Measurements from ENCODE around the gene IFT81.
"Not testable (repeated sequence)": the region's sequence is repeated elsewhere in the genome, so short reads cannot be mapped to it uniquely, and the experiment has no call there.

The IFT81 gene

GRCh38 chr12:110117210-110117609, 6.9 kb upstream of the IFT81 start:
- not testable (repeated sequence) for H3K27me3 ChIP-seq (ENCODE audit: control insufficient read depth in 2 of 2, insufficient read depth in 2 of 2, low read length in 2 of 2); H3K9me3 ChIP-seq (ENCODE audit: control insufficient read depth in 2 of 2, low read length in 2 of 2); H3K4me3 ChIP-seq (ENCODE audit: low read length in 2 of 2); H3K4me1 ChIP-seq (ENCODE audit: control insufficient read depth in 2 of 2, insufficient read depth in 2 of 2, low read length in 2 of 2); H3K27ac ChIP-seq (ENCODE audit: low read depth in 2 of 2, low read length in 2 of 2); H3K36me3 ChIP-seq (ENCODE audit: control insufficient read depth in 2 of 2, insufficient read depth in 2 of 2, low read length in 2 of 2); H3K9ac ChIP-seq (ENCODE audit: low read depth in 1 of 2, low read length in 2 of 2)

GRCh38 chr12:110117956-110118685, 6.0 kb upstream of the IFT81 start:
- Histone ChIP-seq H3K4me3 (ENCODE audit: low read length in 2 of 2) (no peak overlapping the region), H3K9ac (ENCODE audit: low read depth in 1 of 2, low read length in 2 of 2) (no peak overlapping the region), H3K27ac (ENCODE audit: low read depth in 2 of 2, low read length in 2 of 2) (no peak overlapping the region), H3K36me3 (ENCODE audit: control insufficient read depth in 2 of 2, insufficient read depth in 2 of 2, low read length in 2 of 2) (no peaks in the 10 kb centered on the region), H3K27me3 (ENCODE audit: control insufficient read depth in 2 of 2, insufficient read depth in 2 of 2, low read length in 2 of 2) (no peaks in the 10 kb centered on the region), H3K4me1 (ENCODE audit: control insufficient read depth in 2 of 2, insufficient read depth in 2 of 2, low read length in 2 of 2) (no peaks in the 10 kb centered on the region), H3K9me3 (ENCODE audit: control insufficient read depth in 2 of 2, low read length in 2 of 2) (no peaks in the 10 kb centered on the region)

GRCh38 chr12:110122929-110123328, 1.2 kb upstream of the IFT81 start:
- peaks cover 6 to 7% of the 10 kb centered on the region in 2 donors for H3K4me1 ChIP-seq (ENCODE audit: control insufficient read depth in 2 of 2, insufficient read depth in 2 of 2, low read length in 2 of 2)
- no peak overlapping the region for H3K27ac ChIP-seq (ENCODE audit: low read depth in 2 of 2, low read length in 2 of 2)
- H3K4me3 ChIP-seq (ENCODE audit: low read length in 2 of 2): no peak overlapping the region
- H3K27me3 ChIP-seq (ENCODE audit: control insufficient read depth in 2 of 2, insufficient read depth in 2 of 2, low read length in 2 of 2): no peaks in the 10 kb centered on the region
- H3K9me3 ChIP-seq (ENCODE audit: control insufficient read depth in 2 of 2, low read length in 2 of 2): no peaks in the 10 kb centered on the region
- no peaks in the 10 kb centered on the region for H3K36me3 ChIP-seq (ENCODE audit: control insufficient read depth in 2 of 2, insufficient read depth in 2 of 2, low read length in 2 of 2)
- H3K9ac ChIP-seq (ENCODE audit: low read depth in 1 of 2, low read length in 2 of 2): no peak overlapping the region

GRCh38 chr12:110123919-110124268, 263 bp upstream of the IFT81 start:
- Histone ChIP-seq H3K27me3 (ENCODE audit: control insufficient read depth in 2 of 2, insufficient read depth in 2 of 2, low read length in 2 of 2) (no peaks in the 10 kb centered on the region), H3K36me3 (ENCODE audit: control insufficient read depth in 2 of 2, insufficient read depth in 2 of 2, low read length in 2 of 2) (no peaks in the 10 kb centered on the region), H3K4me3 (ENCODE audit: low read length in 2 of 2) (peak overlapping the region; percentile 48 to 96), H3K27ac (ENCODE audit: low read depth in 2 of 2, low read length in 2 of 2) (no peak overlapping the region), H3K9me3 (ENCODE audit: control insufficient read depth in 2 of 2, low read length in 2 of 2) (no peaks in the 10 kb centered on the region), H3K4me1 (ENCODE audit: control insufficient read depth in 2 of 2, insufficient read depth in 2 of 2, low read length in 2 of 2) (peaks cover 6 to 7% of the 10 kb centered on the region in 2 donors), H3K9ac (ENCODE audit: low read depth in 1 of 2, low read length in 2 of 2) (no peak overlapping the region)

GRCh38 chr12:110126557-110126956, 2.4 kb downstream of the IFT81 start:
- Histone ChIP-seq H3K27me3 (ENCODE audit: control insufficient read depth in 2 of 2, insufficient read depth in 2 of 2, low read length in 2 of 2) (no peaks in the 10 kb centered on the region), H3K4me3 (ENCODE audit: low read length in 2 of 2) (no peak overlapping the region), H3K27ac (ENCODE audit: low read depth in 2 of 2, low read length in 2 of 2) (no peak overlapping the region), H3K4me1 (ENCODE audit: control insufficient read depth in 2 of 2, insufficient read depth in 2 of 2, low read length in 2 of 2) (peaks cover 6 to 7% of the 10 kb centered on the region in 2 donors), H3K36me3 (ENCODE audit: control insufficient read depth in 2 of 2, insufficient read depth in 2 of 2, low read length in 2 of 2) (peaks cover 0 to 3% of the 10 kb centered on the region in 2 donors), H3K9me3 (ENCODE audit: control insufficient read depth in 2 of 2, low read length in 2 of 2) (no peaks in the 10 kb centered on the region), H3K9ac (ENCODE audit: low read depth in 1 of 2, low read length in 2 of 2) (no peak overlapping the region)

- H3K4me3 ChIP-seq (ENCODE audit: low read length in 2 of 2): no peak overlapping the region
- H3K27ac ChIP-seq (ENCODE audit: low read depth in 2 of 2, low read length in 2 of 2): no peak overlapping the region
- no peaks in the 10 kb centered on the region for H3K27me3 ChIP-seq (ENCODE audit: control insufficient read depth in 2 of 2, insufficient read depth in 2 of 2, low read length in 2 of 2)
- H3K9ac ChIP-seq (ENCODE audit: low read depth in 1 of 2, low read length in 2 of 2): no peak overlapping the region
- H3K9me3 ChIP-seq (ENCODE audit: control insufficient read depth in 2 of 2, low read length in 2 of 2): no peaks in the 10 kb centered on the region
- H3K36me3 ChIP-seq (ENCODE audit: control insufficient read depth in 2 of 2, insufficient read depth in 2 of 2, low read length in 2 of 2): peaks cover 0 to 5% of the 10 kb centered on the region in 2 donors
- no peaks in the 10 kb centered on the region for H3K4me1 ChIP-seq (ENCODE audit: control insufficient read depth in 2 of 2, insufficient read depth in 2 of 2, low read length in 2 of 2)
Observed at GRCh38 chr12:110134691-110135411, 10.7 kb downstream of the IFT81 start.

GRCh38 chr12:110135806-110136205, 11.6 kb downstream of the IFT81 start:
- H3K9me3 ChIP-seq (ENCODE audit: control insufficient read depth in 2 of 2, low read length in 2 of 2): no peaks in the 10 kb centered on the region
- peaks cover 0 to 5% of the 10 kb centered on the region in 2 donors for H3K36me3 ChIP-seq (ENCODE audit: control insufficient read depth in 2 of 2, insufficient read depth in 2 of 2, low read length in 2 of 2)
- no peak overlapping the region for H3K9ac ChIP-seq (ENCODE audit: low read depth in 1 of 2, low read length in 2 of 2)
- no peak overlapping the region for H3K4me3 ChIP-seq (ENCODE audit: low read length in 2 of 2)
- H3K27ac ChIP-seq (ENCODE audit: low read depth in 2 of 2, low read length in 2 of 2): no peak overlapping the region
- H3K27me3 ChIP-seq (ENCODE audit: control insufficient read depth in 2 of 2, insufficient read depth in 2 of 2, low read length in 2 of 2): no peaks in the 10 kb centered on the region
- H3K4me1 ChIP-seq (ENCODE audit: control insufficient read depth in 2 of 2, insufficient read depth in 2 of 2, low read length in 2 of 2): no peaks in the 10 kb centered on the region

GRCh38 chr12:110137786-110138185, 13.6 kb downstream of the IFT81 start:
- Histone ChIP-seq H3K4me3 (ENCODE audit: low read length in 2 of 2) (no peak overlapping the region), H3K27ac (ENCODE audit: low read depth in 2 of 2, low read length in 2 of 2) (no peak overlapping the region), H3K4me1 (ENCODE audit: control insufficient read depth in 2 of 2, insufficient read depth in 2 of 2, low read length in 2 of 2) (no peaks in the 10 kb centered on the region), H3K9me3 (ENCODE audit: control insufficient read depth in 2 of 2, low read length in 2 of 2) (no peaks in the 10 kb centered on the region), H3K27me3 (ENCODE audit: control insufficient read depth in 2 of 2, insufficient read depth in 2 of 2, low read length in 2 of 2) (no peaks in the 10 kb centered on the region), H3K36me3 (ENCODE audit: control insufficient read depth in 2 of 2, insufficient read depth in 2 of 2, low read length in 2 of 2) (peaks cover 0 to 5% of the 10 kb centered on the region in 2 donors), H3K9ac (ENCODE audit: low read depth in 1 of 2, low read length in 2 of 2) (no peak overlapping the region)

- Histone ChIP-seq H3K9ac (ENCODE audit: low read depth in 1 of 2, low read length in 2 of 2) (no peak overlapping the region), H3K36me3 (ENCODE audit: control insufficient read depth in 2 of 2, insufficient read depth in 2 of 2, low read length in 2 of 2) (peaks cover 0 to 5% of the 10 kb centered on the region in 2 donors), H3K27me3 (ENCODE audit: control insufficient read depth in 2 of 2, insufficient read depth in 2 of 2, low read length in 2 of 2) (no peaks in the 10 kb centered on the region), H3K9me3 (ENCODE audit: control insufficient read depth in 2 of 2, low read length in 2 of 2) (no peaks in the 10 kb centered on the region), H3K27ac (ENCODE audit: low read depth in 2 of 2, low read length in 2 of 2) (no peak overlapping the region), H3K4me1 (ENCODE audit: control insufficient read depth in 2 of 2, insufficient read depth in 2 of 2, low read length in 2 of 2) (no peaks in the 10 kb centered on the region), H3K4me3 (ENCODE audit: low read length in 2 of 2) (no peak overlapping the region)
Observed at GRCh38 chr12:110141389-110141788, 17.2 kb downstream of the IFT81 start.

- no peaks in the 10 kb centered on the region for H3K4me1 ChIP-seq (ENCODE audit: control insufficient read depth in 2 of 2, insufficient read depth in 2 of 2, low read length in 2 of 2)
- H3K27ac ChIP-seq (ENCODE audit: low read depth in 2 of 2, low read length in 2 of 2): no peak overlapping the region
- H3K27me3 ChIP-seq (ENCODE audit: control insufficient read depth in 2 of 2, insufficient read depth in 2 of 2, low read length in 2 of 2): no peaks in the 10 kb centered on the region
- no peaks in the 10 kb centered on the region for H3K9me3 ChIP-seq (ENCODE audit: control insufficient read depth in 2 of 2, low read length in 2 of 2)
- H3K36me3 ChIP-seq (ENCODE audit: control insufficient read depth in 2 of 2, insufficient read depth in 2 of 2, low read length in 2 of 2): peaks cover 0 to 4% of the 10 kb centered on the region in 2 donors
- no peak overlapping the region for H3K4me3 ChIP-seq (ENCODE audit: low read length in 2 of 2)
- H3K9ac ChIP-seq (ENCODE audit: low read depth in 1 of 2, low read length in 2 of 2): no peak overlapping the region
Observed at GRCh38 chr12:110146986-110147385, 22.8 kb downstream of the IFT81 start.

Data from mucosa of rectum (tissue), 2 donors.